GM18868 (cell line): ENCODE data around the gene SEMA4C.

Source experiments
- ATAC-seq: cut with Tn5 transposase; IDR thresholded peaks from one replicate; pipeline ENCODE4 v1.9.1; 2021; ENCODE audit warnings: mild to moderate bottlenecking, moderate library complexity; ENCODE audit not compliant: unreplicated experiment

The SEMA4C gene

DNA sequence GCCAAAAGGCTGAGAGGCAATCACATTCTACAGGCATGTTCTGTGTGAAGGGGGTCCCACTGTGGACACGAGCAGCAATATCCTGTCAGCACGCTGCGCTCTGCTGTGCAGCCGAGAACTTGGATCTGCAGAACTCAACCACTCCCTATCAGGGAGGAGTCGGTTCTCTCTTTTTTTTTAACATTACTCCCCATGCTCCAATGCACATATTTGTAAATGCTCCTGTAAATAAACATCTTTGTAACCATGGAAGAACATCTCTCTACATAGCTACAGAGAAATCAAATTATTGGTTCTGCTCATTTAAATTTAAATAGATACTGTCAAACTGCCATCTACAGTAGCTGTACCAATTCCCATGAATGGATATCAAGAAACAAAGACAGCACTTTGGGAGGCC is 23.1 kb downstream of the SEMA4C start:
- ATAC-seq, result no peak

GRCh38 chr2:96844405-96844808 is 25.5 kb downstream of the SEMA4C start:
- ATAC-seq, result no peak

DNA sequence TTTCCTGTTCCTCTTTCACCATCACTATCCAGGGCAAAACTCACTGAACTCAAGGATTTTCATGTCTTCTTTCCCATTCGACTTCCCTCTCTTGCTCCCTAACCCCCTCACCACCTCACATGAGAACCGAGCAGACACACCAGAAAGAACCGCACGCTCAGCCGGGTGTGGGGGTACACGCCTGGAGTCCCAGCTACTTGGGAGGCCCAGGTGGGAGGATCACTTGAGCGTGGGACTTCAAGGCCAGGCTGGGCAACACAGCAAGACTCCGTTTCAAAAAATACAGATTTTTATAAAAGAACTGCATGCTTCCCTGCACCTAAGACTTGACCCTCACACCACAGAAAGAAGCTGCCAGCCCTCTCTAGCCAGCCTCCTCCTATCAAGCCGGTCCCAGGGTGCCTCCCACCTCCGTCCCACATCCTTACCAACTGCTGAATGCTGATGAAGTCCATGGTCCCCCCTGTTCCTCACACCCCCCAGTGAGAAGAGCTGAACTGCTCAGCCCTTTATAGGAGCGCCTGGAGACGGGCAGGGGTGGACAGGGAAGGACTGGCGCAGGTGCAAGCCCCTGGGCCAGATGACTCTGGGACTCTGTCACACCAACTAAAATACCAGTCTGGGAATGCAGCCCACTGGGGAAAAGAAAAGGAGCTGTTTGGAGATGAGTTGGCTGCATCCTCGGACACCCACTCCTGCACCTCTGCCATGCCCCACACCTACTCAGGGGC is 26.2 kb downstream of the SEMA4C start, which contains the start of gene ANKRD23:
Gene ANKRD23 (minus strand): TSS at position 484 of the 731 bp plus-strand sequence. CDS start 29 bp downstream, at position 455.
- no peak for ATAC-seq

DNA sequence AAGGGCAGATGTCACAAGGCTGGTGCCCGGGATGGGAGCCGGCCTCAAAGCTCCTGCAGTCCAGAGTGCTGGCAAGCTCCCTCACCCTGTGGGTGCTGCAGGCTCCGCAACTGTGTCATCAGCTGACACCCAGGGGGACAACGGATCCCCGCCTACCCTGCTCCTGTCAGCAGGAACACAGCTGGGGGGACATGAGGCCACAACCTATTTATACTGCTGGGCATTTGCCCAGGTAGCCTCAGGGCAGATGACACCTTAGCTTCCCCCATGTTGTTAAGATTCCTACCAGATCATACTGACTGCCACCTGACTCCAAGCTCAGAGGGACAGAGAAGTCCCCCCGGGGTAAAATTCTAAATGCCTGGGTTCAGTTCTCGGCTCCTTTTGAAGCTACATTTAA is 27.3 kb downstream of the SEMA4C start:
- no peak for ATAC-seq

DNA sequence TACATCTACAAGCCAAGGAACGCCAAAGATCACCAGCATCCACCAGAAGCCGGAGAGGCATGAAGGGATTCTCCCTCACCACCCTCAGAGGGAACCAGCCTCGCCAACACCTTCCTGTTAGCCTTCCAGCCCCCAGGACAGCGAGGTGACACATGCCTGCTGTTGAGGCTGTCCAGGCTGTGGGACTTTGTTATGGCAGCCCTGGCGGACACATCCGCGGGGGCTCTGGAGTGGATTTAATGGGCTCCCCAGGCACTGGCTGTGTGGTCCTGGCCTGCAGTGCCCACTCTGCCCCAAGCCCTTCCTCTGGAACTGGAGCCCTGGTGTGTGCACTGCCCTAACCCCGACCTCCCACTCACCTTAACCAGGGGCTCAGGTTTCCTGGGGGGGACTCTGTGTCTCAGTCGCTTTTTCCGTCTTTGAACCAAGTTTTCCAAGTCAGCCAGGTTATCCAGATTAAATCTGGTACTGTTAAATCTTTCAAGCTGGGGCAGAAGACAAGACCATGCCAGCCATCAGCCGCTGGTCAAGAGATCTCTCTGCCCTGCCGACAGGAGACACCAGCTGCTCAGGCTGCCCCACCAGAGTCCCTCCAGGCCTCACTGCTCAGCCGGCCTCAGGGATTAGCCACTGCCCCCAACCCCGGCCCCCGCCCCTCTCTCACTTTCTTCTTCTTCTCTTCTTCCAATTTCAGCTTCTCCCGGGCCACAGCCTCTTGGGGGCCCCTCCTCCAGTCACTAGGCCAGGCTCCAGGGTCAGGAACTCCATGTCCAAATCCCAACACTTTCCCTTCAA is 28.0 kb downstream of the SEMA4C start:
- ATAC-seq, result no peak

DNA sequence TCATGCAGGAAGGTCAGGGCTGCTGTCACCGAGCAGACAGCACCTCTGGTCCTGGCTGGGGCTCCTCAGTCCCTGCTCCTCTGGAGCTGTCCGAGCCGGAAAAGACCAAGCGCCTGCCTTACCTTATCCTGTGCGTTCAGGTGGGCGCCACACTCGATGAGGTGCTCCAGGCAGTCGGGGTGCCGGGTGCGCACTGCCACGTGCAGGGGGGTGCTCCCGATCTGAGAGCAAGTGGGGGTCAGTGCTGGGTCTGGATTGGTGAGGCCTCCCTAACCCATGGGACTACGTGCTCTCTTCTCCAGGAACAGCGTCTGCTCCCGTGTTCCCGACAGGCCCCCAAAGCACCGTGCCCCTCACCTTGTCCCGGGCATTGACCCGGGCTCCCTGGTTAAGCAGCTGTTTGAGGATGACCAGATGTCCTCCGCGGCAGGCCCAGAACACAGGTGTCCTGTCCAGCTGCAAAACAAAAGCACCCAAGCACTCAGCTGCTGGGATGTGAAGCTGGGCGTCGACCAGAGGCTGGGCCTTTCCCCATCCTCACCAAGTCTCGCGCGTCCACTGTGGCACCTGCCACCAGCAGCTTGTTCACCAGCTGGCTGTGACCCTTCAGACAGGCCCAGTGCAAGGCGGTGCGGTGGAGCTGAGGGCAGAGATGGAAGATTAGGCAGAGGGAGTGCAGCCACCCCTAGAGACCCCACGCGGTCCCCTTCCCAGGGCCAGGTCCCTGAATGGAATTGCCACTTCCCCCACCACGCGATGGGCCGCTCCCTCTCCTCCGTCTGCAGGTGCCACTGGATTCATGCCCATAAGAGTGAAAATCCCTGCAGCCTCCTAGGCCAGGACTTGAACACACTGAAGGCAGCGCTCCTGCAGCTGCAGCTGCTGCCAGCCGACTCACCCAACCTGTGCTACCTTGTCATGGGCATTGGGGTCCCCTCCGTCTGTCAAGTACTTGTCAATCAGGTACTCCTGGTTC is 29.7 kb downstream of the SEMA4C start:
- ATAC-seq, result no peak

GRCh38 chr2:96839293-96839874 is 30.5 kb downstream of the SEMA4C start:
- peak; percentile 70 for ATAC-seq

DNA sequence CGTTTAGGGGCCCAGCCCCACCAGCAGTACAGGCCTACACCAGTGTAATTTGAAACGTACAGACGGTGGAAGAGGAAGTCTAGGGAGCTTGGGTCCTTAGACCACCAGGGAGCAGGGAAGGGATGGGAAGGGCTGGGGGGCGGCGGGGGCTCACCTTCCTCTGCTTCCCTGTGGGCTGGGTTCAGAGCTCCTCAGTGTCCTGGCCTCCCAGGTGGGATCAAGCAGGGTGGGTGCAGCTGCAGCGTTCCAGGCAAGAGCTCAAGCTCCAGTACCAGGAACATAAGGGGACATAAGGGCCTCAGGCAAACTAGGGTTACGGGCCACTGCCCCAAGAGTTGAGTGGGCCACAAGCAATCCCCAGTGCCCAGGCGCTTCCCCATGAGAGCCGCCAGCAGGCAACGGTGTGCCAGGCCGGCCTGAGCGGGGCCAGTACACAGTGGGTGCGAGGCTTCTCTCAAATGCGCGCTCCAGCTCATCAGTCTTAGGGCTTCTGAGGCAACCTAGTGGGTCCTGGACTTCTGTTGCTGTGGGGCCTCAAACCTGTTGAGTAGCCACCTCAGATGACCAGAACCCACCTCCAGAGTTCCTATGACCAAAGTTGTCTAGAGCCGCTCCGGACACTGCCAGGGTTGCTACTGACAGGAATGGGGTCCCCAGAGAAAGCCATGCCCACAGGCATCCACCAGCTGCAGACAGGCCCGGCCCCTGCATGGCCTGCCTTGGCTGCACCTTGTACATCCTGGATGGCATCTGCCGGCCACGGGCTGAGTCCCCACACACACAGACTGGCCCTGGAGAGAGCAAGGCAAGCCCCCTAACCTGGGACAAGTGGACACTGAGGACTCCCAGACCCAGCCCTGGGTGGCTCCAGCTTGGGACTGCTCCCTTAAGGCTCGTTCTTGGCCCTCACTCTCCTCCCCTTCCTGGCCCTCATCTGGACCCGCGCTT is 31.3 kb downstream of the SEMA4C start:
- ATAC-seq, result no peak

- no peak for ATAC-seq
Measured at GRCh38 chr2:96837575-96837974, 32.3 kb downstream of the SEMA4C start.

GRCh38 chr2:96835830-96836229 is 34.0 kb downstream of the SEMA4C start:
- no peak for ATAC-seq

- no peak for ATAC-seq
Measured at GRCh38 chr2:96832754-96833507, 36.9 kb downstream of the SEMA4C start.

DNA sequence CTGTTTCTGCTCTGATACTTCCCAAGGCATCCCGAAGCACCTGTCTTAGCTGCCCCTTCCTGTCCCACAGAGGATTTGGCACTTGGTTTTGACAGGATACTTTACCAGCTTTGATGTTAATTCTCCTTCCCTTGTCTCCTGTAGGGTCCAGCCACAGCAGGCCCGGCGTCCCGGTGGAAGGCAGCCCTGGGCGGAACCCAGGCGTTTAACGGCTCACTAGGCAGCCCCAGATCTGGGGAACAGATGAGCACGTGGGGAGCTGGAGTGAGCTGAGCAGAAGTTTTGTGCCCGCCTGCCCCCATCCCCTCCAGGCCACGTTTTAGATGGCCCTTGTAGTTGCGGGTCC is 37.5 kb downstream of the SEMA4C start:
- ATAC-seq, result no peak

GRCh38 chr2:96831679-96832078 is 38.2 kb downstream of the SEMA4C start:
- no peak for ATAC-seq

DNA sequence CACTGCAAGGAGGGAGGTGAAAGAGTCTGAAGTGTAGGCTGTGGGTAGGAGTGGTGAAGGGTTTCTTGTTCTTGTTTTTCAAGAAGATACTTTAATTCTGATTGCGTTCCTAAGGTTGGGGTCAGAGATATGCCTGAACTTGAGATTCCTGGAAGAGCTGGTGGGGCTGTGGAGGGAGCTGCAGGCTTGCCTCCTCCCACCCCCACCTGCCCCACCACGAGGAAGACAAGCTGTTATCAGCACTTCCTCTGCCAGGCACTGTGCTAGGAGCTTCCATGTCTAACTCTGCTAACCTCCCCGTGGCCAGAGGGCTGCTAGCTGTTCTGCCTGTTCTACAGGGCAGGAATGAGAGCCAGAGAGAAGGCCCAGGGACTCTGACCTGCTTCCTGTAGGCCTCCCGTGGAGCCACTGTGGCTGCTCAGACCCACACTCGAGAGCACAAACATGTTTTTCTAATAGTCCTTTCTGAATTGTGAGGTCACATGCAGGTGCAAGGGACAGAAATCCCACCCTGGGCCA is 39.8 kb downstream of the SEMA4C start:
- ATAC-seq, result no peak

GRCh38 chr2:96828874-96829273 is 41.0 kb downstream of the SEMA4C start:
- no peak for ATAC-seq

DNA sequence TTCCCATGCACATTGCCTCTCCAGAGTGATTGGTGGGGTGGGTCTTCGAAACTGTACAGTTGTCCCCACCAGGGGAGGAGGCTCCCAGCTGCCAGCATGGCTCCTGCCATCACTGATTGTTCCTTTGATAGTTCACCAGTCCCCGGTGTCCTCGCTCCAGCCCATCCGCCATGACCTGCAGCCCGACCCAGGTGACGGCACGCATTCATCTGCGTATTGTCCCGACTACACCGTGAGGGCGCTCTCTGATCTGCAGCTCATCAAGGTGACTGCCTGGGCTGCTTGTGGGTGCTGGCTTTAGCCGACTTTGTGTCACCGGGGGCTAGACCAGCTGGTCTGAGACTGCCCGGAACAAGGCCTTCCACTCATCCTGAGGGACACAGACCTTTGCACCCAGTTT is 41.4 kb downstream of the SEMA4C start:
- ATAC-seq, result no peak

DNA sequence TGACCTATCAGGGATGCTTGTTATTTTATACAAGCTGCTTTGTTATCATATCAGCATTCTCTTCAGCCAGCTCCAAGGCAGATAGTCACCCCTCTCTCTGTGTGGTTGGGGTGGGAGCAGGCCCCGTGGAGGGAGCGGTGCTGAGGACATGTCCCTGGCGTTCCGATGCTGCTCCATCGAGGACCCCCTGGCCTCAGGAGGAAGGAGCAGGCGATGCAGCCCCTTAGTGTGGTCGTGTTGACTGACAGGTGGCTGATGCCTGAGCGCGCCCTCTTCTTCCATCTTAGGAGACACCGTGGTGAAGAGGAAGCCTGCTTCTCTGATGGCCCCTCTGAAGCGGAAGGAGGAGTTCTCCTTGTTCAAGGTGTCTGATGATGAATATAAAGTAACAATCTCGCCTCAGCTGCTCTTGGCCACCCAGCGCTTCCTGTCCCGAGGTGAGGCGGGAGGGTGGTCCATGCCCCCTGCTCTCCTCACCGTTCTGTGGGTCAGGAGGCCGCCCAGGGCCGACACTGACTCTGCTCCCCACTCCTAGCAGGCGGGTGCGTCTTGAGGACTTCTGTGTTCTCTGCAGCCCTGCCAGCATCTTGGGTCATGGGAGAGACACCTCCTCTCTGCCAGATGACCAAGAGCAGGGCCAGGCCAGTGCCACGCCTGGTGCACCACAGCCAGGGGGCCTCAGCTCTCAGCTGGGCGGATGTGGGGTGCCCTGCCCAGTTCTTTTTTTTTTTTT is 43.2 kb downstream of the SEMA4C start:
- no peak for ATAC-seq

GRCh38 chr2:96825057-96825456 is 44.8 kb downstream of the SEMA4C start:
- ATAC-seq, result no peak
